NB4 (cell line): ENCODE results near the gene ISY1.
"Not testable (repeated sequence)": the region's sequence is repeated elsewhere in the genome, so short reads cannot be mapped to it uniquely, and the experiment has no call there.

ENCODE experiments used
- DNase-seq: peaks from one replicate; pipeline ENCODE4 v3.0.0; 2010; ENCODE audit warnings: low read depth
- H3K4me3 ChIP-seq: one replicate; pipeline ENCODE4 v1.5.1; 2011; ENCODE audit warnings: mild to moderate bottlenecking, low read depth, low read length, moderate library complexity
- CTCF ChIP-seq: IDR thresholded peaks from one replicate; pipeline ENCODE4 v1.5.1; 2012; ENCODE audit warnings: low read depth, low read length
- MAX ChIP-seq: IDR thresholded peaks from 2 replicates; pipeline ENCODE4 v1.6.1; 2011; ENCODE audit warnings: low read depth, low read length
- MYC ChIP-seq: IDR thresholded peaks from 2 replicates; pipeline ENCODE4 v1.6.1; 2011; ENCODE audit warnings: low read depth, low read length
- POLR2A ChIP-seq: IDR thresholded peaks from 2 replicates; pipeline ENCODE4 v1.6.1; 2011; ENCODE audit warnings: mild to moderate bottlenecking; ENCODE audit not compliant: insufficient read length; ENCODE audit errors: extremely low read depth

The ISY1 gene

GRCh38 chr3:129161860-129162271 is 1.0 kb upstream of the ISY1 start:
- TF ChIP-seq MYC, result no peak
- no peak for TF ChIP-seq MAX
- no peak for TF ChIP-seq CTCF
- TF ChIP-seq POLR2A, result no peak
- H3K4me3 ChIP-seq, result peak overlapping the region; percentile 96
- peak; percentile 56 for DNase-seq

- no peak for DNase-seq
- no peak overlapping the region for H3K4me3 ChIP-seq
- no peak for TF ChIP-seq POLR2A
These were observed 16.1 kb downstream of the ISY1 start for GRCh38 chr3:129144786-129145185.

GRCh38 chr3:129141011-129141410 is 19.9 kb downstream of the ISY1 start:
- not testable (repeated sequence) for H3K4me3 ChIP-seq, DNase-seq

GRCh38 chr3:129139911-129140310 is 21.0 kb downstream of the ISY1 start:
- no peak overlapping the region for H3K4me3 ChIP-seq
- TF ChIP-seq MAX (no peak), CTCF (no peak), MYC (no peak), POLR2A (no peak)
- no peak for DNase-seq

GRCh38 chr3:129136275-129136674 is 24.6 kb downstream of the ISY1 start:
- not testable (repeated sequence) for DNase-seq, H3K4me3 ChIP-seq

GRCh38 chr3:129132097-129132866 is 28.6 kb downstream of the ISY1 start:
- DNase-seq, result no peak
- H3K4me3 ChIP-seq, result no peak overlapping the region
- TF ChIP-seq CTCF (no peak), POLR2A (no peak), MAX (no peak), MYC (no peak)

GRCh38 chr3:129131465-129132088 is 29.3 kb downstream of the ISY1 start:
- TF ChIP-seq MAX (no peak), CTCF (no peak), MYC (no peak), POLR2A (no peak)
- DNase-seq, result no peak
- H3K4me3 ChIP-seq, result no peak overlapping the region
